PC-9 (cell line): Measurements from ENCODE around the gene DNASE2.

Experiments used
- CTCF ChIP-seq: fragments of 200-600 bp; sonication (generic); conservative IDR thresholded peaks from 2 replicates; pipeline ENCODE4 v1.6.1; 2017; ENCODE audit warnings: mixed run types, antibody characterized with exemption, mild to moderate bottlenecking, moderate library complexity
- EZH2 ChIP-seq: fragments of 200-600 bp; sonication (generic); IDR thresholded peaks from 2 replicates; pipeline ENCODE4 v1.8.0; 2017; ENCODE audit warnings: antibody characterized with exemption, low read depth

- TF ChIP-seq CTCF (no peak), EZH2 (no peak)
These were observed 41.7 kb upstream of the DNASE2 start for GRCh38 chr19:12922959-12923358.
